Kasumi-1 (cell line): ENCODE measurements around the gene CELF4.

Experiments
- DNase-seq, 2 experiments: peaks; one replicate each; lab custom pipeline; 2025; lab: John Stamatoyannopoulos, UW

CELF4 gene

GRCh38 chr18:37565101-37565976 is at the start of gene CELF4:
CELF4 (minus strand) TSS chr18:37565798.
- DNase-seq, result no peak

GRCh38 chr18:37613253-37613565 is 47.6 kb upstream of the CELF4 start:
- DNase-seq, result no peak

- no peak for DNase-seq
Measured at GRCh38 chr18:37612524-37613252, 47.1 kb upstream of the CELF4 start.

DNA sequence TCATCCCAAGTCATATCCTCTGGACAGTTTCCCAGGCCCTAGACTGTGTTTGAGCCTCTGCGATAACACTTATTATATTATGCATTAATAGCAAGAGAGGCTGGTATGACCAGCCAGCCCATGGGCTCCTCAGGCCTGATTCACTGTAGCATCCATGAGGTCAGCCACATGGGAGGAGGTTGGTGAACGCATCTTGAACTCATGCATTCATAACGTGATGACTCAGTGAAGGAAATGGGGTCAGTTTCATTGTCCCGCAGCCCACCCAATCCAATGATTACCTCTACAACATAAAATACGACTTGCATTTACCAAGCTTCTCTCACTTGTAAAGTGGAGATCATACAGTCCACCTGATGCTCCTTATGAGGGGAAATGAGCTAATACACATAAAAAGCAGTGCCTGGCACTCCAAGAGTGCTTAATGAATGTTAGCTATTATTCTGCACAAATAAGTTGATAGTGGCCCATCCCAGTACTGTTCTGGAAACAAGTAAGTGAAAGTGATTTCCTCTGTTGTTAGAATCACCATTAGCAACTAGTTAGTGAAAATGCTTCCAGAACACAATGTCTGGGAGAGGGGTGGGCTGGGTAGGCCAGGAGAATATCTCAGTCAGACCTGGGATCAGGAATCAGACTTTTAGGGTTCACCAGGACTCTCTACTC is 46.1 kb upstream of the CELF4 start:
- no peak for DNase-seq

- DNase-seq, result no peak
Measured at GRCh38 chr18:37608876-37609275, 43.3 kb upstream of the CELF4 start.

- no peak for DNase-seq
Measured at GRCh38 chr18:37607281-37607680, 41.7 kb upstream of the CELF4 start.

DNA sequence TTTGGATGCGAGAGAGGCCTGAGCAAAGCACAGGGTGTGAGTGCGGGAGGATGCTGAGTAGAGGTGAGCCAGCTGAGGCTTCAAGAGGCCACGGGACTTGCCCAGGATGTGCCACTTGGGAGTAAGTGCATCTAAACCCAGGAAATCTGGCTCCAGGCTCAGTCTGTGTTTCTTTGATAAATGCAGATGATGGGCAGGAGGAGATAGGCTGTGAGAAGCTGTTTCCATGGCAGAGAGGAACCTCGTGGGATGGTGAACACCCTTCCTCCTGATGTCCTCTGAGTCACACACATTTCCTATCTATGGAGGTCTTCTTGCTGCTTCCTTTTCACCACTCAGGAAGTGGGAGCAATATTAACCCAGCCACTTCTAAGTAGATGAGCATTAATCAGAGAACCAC is 38.4 kb upstream of the CELF4 start:
- DNase-seq, result peak; percentile 52 to 65

DNA sequence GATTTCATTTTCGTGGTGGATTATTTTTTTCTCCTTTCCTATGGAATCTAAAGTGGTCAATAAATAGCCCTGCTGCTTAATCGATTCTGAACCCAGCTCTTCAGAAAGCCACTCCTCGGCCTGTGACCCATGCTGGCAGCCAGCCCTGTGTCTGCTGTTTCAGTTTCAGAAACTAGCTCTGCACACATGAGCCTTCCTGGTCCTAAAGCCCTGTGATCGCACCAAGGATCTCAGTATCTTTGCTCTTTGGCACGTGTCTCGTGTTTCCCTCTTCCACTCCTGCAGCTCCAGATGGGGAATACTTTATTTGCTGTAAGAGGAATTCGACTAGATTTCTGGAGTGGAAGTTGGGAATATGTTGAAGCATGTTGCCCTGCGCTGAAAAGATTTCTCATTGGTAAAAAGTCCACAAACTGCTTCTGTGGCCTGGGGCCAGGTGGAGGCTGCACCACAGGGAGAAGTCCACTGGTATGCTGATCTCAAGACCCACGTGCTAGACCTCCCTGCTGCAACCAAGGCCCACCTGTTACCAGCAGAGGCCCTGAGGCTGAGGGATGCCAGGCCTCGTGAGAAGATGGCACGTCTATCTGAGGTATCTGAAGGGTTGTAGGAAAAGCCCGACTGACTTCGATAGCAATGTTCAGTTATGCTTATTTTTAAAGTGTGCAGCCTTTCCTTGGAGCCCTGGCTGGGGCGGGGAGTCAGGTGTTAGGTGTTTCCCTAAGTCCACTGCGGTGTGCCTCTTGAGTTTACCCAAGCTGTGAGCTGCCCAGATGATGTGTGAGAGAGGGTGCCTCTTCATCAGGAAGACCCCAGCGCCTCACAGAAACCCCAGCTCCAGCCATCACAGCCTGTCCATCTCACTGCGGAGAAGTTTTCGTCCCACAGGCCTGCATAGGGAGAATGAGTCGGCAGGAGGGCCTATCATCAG is 33.6 kb upstream of the CELF4 start:
- no peak for DNase-seq

DNA sequence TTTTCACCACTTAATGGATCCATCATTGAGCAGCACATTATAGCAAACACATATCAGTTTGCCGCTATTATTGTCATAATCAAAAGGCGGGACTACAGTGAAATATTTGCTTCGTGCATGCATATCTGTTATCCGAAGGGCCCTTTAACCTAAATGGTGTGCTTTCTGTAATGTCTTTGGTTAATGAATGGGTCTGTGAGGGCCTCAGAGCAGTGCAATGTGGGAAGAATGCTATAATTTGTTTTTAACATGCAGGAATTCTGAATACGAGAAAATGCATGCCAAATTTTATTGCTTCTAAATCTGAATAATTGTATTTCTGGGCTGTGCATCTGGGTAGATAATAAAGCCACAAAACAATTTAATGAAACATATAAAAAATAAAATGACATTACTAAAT is 32.8 kb upstream of the CELF4 start:
- no peak for DNase-seq

DNA sequence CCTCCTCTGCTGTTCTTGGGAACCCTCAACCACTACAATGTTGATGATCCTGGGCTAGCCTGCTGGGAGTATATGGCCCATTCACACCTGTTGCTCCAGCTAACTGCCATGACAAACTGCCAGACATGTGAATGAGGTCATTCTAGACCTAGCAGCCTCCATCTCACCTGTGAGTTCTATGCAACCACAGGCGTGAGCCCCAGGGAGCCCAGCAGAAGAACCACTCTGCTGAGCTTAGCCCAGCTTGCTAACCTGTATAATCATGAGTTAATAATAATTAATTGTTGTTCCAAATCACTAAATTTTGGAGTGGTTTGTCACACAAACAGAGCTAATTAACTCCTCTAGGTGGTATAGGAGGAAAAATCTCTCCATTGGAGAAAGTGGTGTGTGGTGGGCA is 24.7 kb upstream of the CELF4 start:
- DNase-seq, result no peak

GRCh38 chr18:37588289-37588688 is 22.7 kb upstream of the CELF4 start:
- DNase-seq, result no peak

DNA sequence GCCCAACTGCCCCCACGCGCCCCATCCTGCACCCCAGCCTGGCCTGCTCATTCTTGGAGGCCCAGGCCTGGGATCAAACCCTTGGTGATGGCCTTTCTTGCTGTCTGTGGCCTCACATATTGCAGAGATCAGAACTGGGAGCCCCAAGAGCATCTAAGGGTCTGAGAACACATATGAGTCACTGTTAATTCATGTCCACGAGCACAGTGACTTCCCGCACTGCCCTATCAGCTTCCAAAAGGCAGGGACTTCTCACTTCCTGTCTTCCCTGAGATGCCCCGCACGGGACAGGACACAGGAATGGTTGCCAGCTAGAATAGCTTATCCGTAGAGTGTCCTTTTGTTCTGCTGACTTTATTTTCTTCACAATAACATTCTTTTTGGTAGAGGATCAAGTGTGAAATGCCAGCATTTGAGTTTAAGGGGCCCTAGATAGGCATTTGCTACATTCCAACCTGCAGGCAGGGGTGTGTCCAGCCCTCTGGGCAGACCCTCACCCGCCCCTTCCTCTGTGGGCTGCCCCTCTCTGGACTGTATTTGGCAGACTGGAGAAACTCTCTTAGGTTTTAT is 21.1 kb upstream of the CELF4 start:
- DNase-seq, result no peak

GRCh38 chr18:37584952-37585695 is 19.5 kb upstream of the CELF4 start:
- no peak for DNase-seq

- no peak for DNase-seq
Measured at GRCh38 chr18:37584217-37584616, 18.6 kb upstream of the CELF4 start.

GRCh38 chr18:37582261-37582660 is 16.7 kb upstream of the CELF4 start:
- no peak for DNase-seq

- peak; percentile 6 to 62 for DNase-seq
Measured at GRCh38 chr18:37578886-37579513, 13.4 kb upstream of the CELF4 start.

DNA sequence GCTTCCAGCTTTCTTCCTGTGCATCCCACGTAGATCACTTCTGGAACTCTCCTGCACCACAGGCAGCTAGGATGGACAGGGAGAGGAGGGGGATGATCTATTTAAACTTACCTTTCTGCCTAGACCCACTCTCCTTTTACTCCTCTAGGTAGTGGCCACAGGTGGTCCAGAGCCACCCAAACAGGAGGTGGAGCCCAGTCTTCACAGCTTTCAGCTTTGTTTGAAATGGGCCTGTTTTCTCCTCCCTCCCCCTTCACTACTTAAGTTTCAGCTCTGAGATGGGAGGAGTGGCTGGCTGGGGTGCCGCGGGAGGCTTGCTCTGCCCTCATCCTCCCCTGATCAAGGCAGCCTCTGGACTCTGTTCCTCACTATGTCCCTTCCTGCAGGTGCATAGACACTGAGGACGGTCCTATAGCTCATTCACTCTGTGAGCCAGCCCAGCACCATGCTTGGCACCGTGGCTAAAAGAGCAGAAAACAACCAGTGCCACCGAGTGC is 12.6 kb upstream of the CELF4 start:
- DNase-seq, result no peak

DNA sequence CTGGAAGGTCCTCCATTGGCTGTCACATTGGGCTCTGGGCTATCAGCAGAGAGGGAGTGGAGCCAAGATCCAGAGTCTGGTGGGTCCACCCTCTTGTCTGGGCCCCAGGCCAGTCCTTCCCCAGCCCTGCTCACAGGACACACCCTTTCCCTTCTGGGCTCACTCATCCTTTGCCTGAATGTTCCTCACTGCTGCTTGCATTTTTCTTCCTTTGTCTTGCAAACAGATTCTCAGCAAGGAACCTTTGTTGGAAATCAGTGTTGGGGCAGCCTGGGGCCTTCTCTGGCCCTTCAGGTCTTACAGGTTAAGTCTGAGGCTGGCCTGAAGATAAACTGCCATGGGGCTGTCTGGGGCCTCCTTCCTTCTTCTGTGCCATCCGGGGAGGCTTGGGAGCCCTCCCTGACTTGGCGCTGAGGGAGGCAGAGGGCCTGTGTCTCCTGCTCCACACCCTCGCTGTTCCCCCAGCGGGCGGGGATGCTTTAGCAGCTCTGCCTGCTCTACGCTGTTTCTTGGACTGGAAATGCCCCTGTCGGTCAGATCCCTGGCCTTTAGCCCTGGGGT is 11.5 kb upstream of the CELF4 start:
- DNase-seq, result no peak

DNA sequence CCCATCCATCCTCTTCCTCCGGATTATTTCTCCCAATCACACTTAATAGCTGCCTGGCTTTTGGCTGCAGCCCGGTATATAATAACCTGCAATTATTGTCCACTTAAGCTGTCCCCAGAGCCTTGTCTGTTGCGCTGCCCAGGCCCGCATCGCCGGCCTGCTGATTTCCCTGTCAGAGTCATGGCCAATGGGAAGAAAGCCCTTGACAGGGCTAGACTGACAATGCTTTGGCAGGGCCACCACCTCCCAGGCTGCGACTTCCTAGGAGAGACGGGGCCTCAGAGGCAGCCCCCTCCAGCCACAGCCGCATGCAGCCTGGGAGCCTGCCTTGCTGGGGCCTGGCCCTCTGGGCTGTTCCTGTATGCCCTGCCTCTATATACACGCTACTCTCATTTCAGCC is 10.0 kb upstream of the CELF4 start:
- no peak for DNase-seq

DNA sequence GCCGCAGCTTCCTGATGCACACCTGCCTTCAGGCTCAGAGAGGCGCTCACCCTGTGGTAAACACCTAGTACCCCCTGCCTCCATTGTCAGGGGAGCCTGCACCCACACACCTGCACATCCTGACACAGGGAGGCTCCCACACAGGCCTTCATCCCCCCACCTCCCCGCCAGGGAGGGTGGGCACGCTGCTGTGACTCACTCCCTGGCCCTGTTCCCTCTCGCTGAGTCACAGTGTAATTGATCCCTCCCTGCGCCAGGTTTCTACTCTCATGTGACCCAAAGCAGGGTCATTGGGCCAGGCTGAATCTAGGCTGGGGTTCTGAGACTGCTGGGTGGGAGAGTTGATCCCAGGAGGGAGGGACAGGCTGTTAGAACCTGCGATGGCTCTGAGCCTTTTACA is 8.5 kb upstream of the CELF4 start:
- no peak for DNase-seq
